ENCODE results near the gene TDRD1.

The TDRD1 gene

DNA sequence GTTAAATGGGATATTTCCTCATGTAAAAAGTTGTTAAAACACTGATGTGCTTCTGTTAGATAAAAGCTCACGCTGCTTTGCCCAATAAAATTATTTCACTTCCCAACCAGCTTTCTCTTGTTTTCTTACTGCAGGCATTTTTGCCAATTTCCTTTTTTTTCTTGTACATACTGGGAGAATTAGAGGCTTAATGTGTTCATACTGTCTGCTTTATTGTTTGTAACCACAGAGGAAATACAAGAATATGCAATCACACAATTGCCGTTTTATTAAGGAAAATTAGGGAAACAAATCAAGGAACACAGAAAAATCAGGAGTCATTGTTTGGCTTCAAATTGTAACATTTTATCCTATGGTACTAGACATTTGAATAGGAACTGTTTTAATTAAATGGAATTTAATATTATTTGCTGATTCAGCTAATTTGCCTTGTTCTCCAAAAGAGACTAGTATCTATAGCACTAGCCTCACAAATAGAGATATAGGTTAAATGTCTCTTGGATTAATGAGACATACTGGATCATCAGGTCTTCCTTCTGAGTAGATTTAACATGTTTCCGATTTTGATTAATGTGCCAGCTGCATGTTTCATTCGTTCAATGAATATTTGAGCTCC is 53.5 kb downstream of the TDRD1 start:
- no peak for DNase-seq (ENCODE audit: insufficient read length, low spot score)
- no peak for FAIRE-seq

DNA sequence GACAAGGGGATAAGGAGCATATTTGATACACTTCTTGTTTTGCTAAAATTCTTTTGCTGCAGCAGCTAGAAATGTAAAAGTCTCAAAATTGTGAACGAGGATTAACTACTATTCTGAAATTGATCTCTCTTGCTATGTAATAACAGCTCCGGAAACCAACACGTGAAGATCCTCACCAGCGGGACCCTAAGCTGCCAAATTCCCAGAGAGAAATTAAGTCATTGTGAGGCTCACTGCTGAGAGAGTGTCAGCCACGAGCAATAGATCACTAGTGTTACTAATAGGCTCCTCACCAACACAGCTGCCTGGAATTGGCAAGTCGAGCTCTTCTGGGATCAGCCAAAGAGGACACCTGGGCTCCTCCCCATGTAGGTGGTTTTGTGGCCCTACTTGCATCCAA is 54.3 kb downstream of the TDRD1 start:
- FAIRE-seq (no peak), DNase-seq (ENCODE audit: insufficient read length, low spot score) (no peak)

DNA sequence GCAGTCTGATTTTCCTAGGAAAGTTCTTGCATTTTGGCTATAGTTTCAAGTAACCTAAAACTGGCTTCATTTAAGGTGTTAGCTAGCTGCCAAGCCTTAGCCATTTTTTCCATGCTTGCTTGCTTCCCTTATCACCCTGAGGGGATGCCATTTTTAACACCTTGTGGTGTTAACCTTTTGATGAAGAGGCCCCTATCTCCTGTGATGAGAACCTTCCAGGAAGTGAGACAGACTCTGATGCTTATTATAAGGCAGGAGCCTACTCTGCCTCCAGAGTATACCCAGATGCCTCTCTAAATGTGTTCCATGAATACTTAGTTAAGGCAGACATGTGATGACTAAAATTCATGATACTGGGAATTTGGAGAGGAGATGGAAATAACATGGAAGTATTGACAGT is 55.0 kb downstream of the TDRD1 start:
- FAIRE-seq = no peak
- no peak for DNase-seq (ENCODE audit: insufficient read length, low spot score)

GRCh38 chr10:114239117-114239993 is 60.2 kb downstream of the TDRD1 start, which contains the start of gene VWA2:
TSS of gene VWA2 (plus strand) at chr10:114239254. CDS start at chr10:114248714, 9,460 bp downstream.
- FAIRE-seq = no peak
- DNase-seq (ENCODE audit: insufficient read length, low spot score) = no peak

GRCh38 chr10:114239994-114240345 is 60.8 kb downstream of the TDRD1 start:
- no peak for FAIRE-seq
- DNase-seq (ENCODE audit: insufficient read length, low spot score) = no peak

DNA sequence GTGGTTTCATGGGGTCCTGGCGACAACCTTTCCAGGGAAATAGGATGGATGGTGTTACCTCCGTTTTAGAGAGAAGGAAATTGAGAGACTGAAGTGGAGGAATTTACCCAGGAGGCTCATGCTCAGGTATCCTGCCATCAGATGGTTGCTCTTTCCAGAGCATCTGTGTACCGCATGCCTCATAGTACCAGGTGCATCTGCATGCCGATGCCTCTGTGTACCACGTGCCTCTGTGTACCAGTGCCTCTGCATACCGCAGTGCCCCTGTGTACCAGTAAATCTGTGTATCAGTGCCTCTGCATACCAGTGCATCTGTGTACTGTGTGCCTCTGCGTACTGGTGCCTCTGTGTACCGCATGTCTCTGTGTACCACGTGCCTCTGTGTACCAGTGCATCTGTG is 63.1 kb downstream of the TDRD1 start:
- FAIRE-seq (no peak), DNase-seq (ENCODE audit: insufficient read length, low spot score) (no peak)

- DNase-seq (ENCODE audit: insufficient read length, low spot score) = no peak
- no peak for FAIRE-seq
These were observed 64.5 kb downstream of the TDRD1 start for GRCh38 chr10:114243661-114244060.

DNA sequence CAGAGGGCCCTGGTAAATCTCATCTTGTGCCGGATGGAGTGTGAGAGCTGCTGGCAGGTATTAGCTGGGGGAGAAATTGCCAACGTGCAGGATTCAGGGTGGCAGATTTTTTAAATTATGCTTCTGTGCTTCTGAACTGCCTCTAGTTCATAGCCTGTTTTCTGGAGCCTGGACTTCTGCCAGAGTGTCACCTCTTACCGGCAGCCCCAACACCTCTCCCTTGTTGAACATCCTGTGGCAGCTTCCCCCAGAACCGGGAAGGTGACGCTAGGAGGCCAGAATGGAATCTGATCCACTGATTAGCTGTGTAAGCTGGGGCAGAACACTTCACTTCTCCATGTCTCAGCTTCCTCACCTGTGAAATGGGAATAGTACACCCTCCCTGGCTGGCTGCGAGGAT is 65.0 kb downstream of the TDRD1 start:
- FAIRE-seq = no peak
- no peak for DNase-seq (ENCODE audit: insufficient read length, low spot score)

GRCh38 chr10:114245121-114245791 is 66.1 kb downstream of the TDRD1 start:
- DNase-seq (ENCODE audit: insufficient read length, low spot score) (peak; percentile 18), FAIRE-seq (no peak)

DNA sequence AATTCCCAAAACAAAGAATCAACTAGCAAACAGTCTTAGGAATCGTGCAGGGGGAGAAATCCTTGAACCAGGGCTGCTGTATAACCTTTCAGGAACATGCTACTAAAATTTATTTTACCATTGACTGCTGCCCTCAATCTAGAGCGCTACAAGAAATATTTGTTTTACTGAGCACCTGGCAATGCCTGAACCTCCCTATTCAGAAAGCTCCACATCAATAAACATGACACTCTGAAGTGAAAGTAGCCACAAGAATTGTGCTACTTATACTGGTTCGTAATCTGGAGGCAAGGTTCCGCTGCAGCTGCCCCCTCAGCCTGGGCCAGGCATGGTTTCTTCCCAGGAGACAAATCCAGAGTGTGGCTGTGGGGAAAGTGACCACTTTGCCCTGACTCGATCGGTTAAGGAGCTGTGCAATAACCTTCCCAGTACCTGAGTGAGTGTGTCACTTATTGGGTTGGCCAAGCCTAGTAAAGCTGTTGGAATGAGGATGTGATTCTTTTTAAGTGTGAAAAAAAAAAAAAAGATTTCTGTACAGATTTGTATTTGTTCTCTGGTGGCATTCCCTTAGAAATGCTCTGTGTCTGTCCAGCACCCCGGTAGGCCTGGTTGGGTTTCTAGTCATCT is 67.6 kb downstream of the TDRD1 start:
- no peak for FAIRE-seq
- no peak for DNase-seq (ENCODE audit: insufficient read length, low spot score)

DNA sequence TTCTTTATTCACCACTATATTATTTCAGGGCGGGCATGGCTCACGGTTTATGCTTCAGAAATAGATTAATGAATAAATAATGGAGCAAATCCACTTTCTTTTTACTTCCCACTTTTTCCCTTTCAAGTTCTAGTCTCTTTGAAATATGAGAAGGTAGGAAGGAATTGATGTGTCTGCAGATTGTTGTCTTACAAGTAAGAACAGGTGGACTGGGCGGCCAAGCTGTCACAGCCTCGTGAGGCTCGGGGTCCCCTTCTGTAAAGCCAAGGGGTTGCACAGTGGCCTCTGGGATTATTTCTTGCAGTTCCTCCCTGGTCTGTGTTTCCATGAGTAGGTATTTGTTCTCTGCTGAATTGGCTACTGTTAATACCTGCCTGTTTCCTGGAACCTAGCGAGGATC is 71.1 kb downstream of the TDRD1 start:
- FAIRE-seq (no peak), DNase-seq (ENCODE audit: insufficient read length, low spot score) (no peak)

- DNase-seq (ENCODE audit: insufficient read length, low spot score) = no peak
- no peak for FAIRE-seq
These were observed 71.6 kb downstream of the TDRD1 start for GRCh38 chr10:114250716-114251115.

- FAIRE-seq (no peak), DNase-seq (ENCODE audit: insufficient read length, low spot score) (no peak)
These were observed 72.9 kb downstream of the TDRD1 start for GRCh38 chr10:114252092-114252491.

DNA sequence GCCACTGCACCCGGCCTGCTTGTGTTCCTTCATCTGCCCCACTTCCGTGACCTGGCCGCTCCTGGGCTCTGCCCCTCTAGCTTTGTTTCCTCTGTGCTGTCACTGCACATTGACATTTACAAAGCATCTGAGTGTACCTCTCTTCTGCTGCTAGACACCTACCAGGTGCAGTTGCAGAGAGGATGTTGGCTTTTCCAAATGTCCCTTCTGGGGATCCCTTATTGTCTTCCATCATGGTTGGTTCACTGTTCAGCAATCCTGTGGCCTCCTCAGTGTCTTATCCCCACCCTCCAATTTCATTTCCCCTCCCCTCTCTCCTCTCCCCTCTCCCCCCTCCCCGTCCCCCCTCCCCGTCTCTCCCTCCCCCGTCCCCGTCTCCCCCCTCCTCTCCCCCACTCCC is 73.7 kb downstream of the TDRD1 start:
- no peak for DNase-seq (ENCODE audit: insufficient read length, low spot score)
- FAIRE-seq = no peak

- FAIRE-seq (no peak), DNase-seq (ENCODE audit: insufficient read length, low spot score) (no peak)
These were observed 76.1 kb downstream of the TDRD1 start for GRCh38 chr10:114255227-114255626.

DNA sequence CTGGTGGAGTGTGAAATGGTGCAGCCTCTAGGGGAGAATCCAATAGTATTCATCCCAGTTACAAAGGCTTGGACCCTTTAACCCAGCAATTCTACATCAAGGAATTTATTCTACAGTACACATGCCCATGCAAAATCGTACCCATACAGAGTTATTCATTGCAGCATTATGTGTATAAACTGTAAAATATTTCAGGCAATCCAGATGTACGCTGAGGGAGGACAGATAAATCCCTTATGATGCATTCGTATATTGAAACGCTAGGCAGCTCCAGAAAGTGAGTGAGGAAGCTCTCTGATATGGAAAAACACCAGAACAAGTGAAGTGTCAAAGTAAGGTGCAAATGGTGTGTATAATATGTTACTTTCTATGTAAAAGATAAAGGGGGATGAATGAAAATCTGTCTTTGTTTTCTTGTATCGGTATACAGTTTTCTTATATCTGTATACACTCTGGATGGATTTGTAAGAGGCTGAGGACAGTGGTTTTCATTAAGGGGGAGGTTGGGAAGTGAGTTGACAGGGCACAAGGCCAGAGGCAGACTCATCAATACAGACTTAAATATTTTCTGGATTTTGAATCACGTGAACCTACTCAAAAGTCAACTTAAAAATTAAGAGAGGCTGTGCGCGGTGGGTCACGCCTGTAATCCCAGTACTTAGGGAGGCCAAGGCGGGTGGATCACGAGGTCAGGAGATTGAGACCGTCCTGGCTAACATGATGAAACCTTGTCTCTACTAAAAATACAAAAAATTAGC is 77.0 kb downstream of the TDRD1 start:
- FAIRE-seq (no peak), DNase-seq (ENCODE audit: insufficient read length, low spot score) (no peak)

GRCh38 chr10:114256822-114257221 is 77.7 kb downstream of the TDRD1 start:
- FAIRE-seq (no peak), DNase-seq (ENCODE audit: insufficient read length, low spot score) (no peak)

GRCh38 chr10:114257498-114257897 is 78.3 kb downstream of the TDRD1 start:
- no peak for DNase-seq (ENCODE audit: insufficient read length, low spot score)
- FAIRE-seq = no peak

GRCh38 chr10:114258274-114258840 is 79.2 kb downstream of the TDRD1 start:
- DNase-seq (ENCODE audit: insufficient read length, low spot score) = no peak
- FAIRE-seq = no peak

GRCh38 chr10:114259824-114260223 is 80.7 kb downstream of the TDRD1 start:
- no peak for FAIRE-seq
- no peak for DNase-seq (ENCODE audit: insufficient read length, low spot score)

Data from HTR-8/SVneo (cell line).